Central memory CD8-positive, alpha-beta T cell (primary cell): ENCODE measurements around the gene PDPK1.

ENCODE experiments used
- ATAC-seq: fragments of 150-1000 bp; cut with Tn5 transposase; replicated peaks from 2 replicates; pipeline ENCODE4 v1.10.0; 2022; ENCODE audit warnings: mild to moderate bottlenecking, moderate FRiP score, moderate number of reproducible peaks; ENCODE audit not compliant: poor library complexity, severe bottlenecking; ENCODE audit errors: extremely low read depth
- DNase-seq, 2 donors: peaks; one replicate each; pipeline ENCODE4 v3.0.0; 2021; ENCODE audit warnings: low spot score in 2 of 2
- H3K27ac Mint-ChIP-seq: one replicate; pipeline ENCODE4 v1.8.0; 2022; ENCODE audit warnings: low read depth, mild to moderate bottlenecking, moderate library complexity, mixed read lengths
- H3K27me3 Mint-ChIP-seq: one replicate; pipeline ENCODE4 v1.8.0; 2022; ENCODE audit warnings: mixed read lengths
- H3K36me3 Mint-ChIP-seq: one replicate; pipeline ENCODE4 v1.8.0; 2022; ENCODE audit warnings: mild to moderate bottlenecking, moderate library complexity, mixed read lengths; ENCODE audit not compliant: insufficient read depth
- H3K4me1 Mint-ChIP-seq: one replicate; pipeline ENCODE4 v1.8.0; 2022; ENCODE audit warnings: mixed read lengths
- H3K4me3 Mint-ChIP-seq: one replicate; pipeline ENCODE4 v1.8.0; 2022; ENCODE audit warnings: mild to moderate bottlenecking, moderate library complexity, mixed read lengths
- H3K9me3 Mint-ChIP-seq: one replicate; pipeline ENCODE4 v1.8.0; 2022; ENCODE audit warnings: mixed read lengths

PDPK1 gene

GRCh38 chr16:2499454-2499853, 38.4 kb upstream of the PDPK1 start:
- no peak for ATAC-seq
- no peak for DNase-seq
- H3K9me3 Mint-ChIP-seq = no peaks in the 10 kb centered on the region
- H3K27ac Mint-ChIP-seq = no peak overlapping the region
- no peak overlapping the region for H3K4me3 Mint-ChIP-seq
- H3K27me3 Mint-ChIP-seq = no peaks in the 10 kb centered on the region
- no peaks in the 10 kb centered on the region for H3K4me1 Mint-ChIP-seq
- H3K36me3 Mint-ChIP-seq = peaks cover 4% of the 10 kb centered on the region

- H3K4me3 Mint-ChIP-seq = no peak overlapping the region
- H3K27me3 Mint-ChIP-seq = no peaks in the 10 kb centered on the region
- DNase-seq (no peak), ATAC-seq (no peak)
- H3K36me3 Mint-ChIP-seq = peaks cover 4% of the 10 kb centered on the region
- no peak overlapping the region for H3K27ac Mint-ChIP-seq
- no peaks in the 10 kb centered on the region for H3K9me3 Mint-ChIP-seq
- H3K4me1 Mint-ChIP-seq = no peaks in the 10 kb centered on the region
Measured at GRCh38 chr16:2499890-2500429, 37.9 kb upstream of the PDPK1 start.

GRCh38 chr16:2500430-2500917, 37.3 kb upstream of the PDPK1 start:
- no peak overlapping the region for H3K27ac Mint-ChIP-seq
- no peaks in the 10 kb centered on the region for H3K9me3 Mint-ChIP-seq
- ATAC-seq (no peak), DNase-seq (no peak)
- no peak overlapping the region for H3K4me3 Mint-ChIP-seq
- peaks cover 4% of the 10 kb centered on the region for H3K36me3 Mint-ChIP-seq
- H3K4me1 Mint-ChIP-seq = no peaks in the 10 kb centered on the region
- no peaks in the 10 kb centered on the region for H3K27me3 Mint-ChIP-seq

GRCh38 chr16:2500918-2501750, 36.7 kb upstream of the PDPK1 start:
- H3K4me3 Mint-ChIP-seq = no peak overlapping the region
- no peak overlapping the region for H3K27ac Mint-ChIP-seq
- DNase-seq (peak; percentile 72 to 82), ATAC-seq (peak; percentile 93)
- H3K4me1 Mint-ChIP-seq = no peaks in the 10 kb centered on the region
- H3K36me3 Mint-ChIP-seq = peaks cover 4% of the 10 kb centered on the region
- no peaks in the 10 kb centered on the region for H3K9me3 Mint-ChIP-seq
- H3K27me3 Mint-ChIP-seq = no peaks in the 10 kb centered on the region

- H3K27ac Mint-ChIP-seq = no peak overlapping the region
- no peaks in the 10 kb centered on the region for H3K27me3 Mint-ChIP-seq
- no peak overlapping the region for H3K4me3 Mint-ChIP-seq
- H3K9me3 Mint-ChIP-seq = no peaks in the 10 kb centered on the region
- H3K4me1 Mint-ChIP-seq = no peaks in the 10 kb centered on the region
- ATAC-seq (no peak), DNase-seq (no peak)
- H3K36me3 Mint-ChIP-seq = peaks cover 4% of the 10 kb centered on the region
Measured at GRCh38 chr16:2501946-2502895, 35.6 kb upstream of the PDPK1 start.

GRCh38 chr16:2505695-2506094, 32.1 kb upstream of the PDPK1 start:
- Mint-ChIP-seq H3K36me3 (peaks cover 3% of the 10 kb centered on the region), H3K27me3 (no peaks in the 10 kb centered on the region), H3K4me1 (no peaks in the 10 kb centered on the region), H3K9me3 (no peaks in the 10 kb centered on the region), H3K4me3 (no peak overlapping the region), H3K27ac (no peak overlapping the region)
- ATAC-seq (no peak), DNase-seq (no peak)

GRCh38 chr16:2507052-2507659, 30.7 kb upstream of the PDPK1 start:
- Mint-ChIP-seq H3K27me3 (no peaks in the 10 kb centered on the region), H3K4me3 (no peak overlapping the region), H3K36me3 (no peaks in the 10 kb centered on the region), H3K27ac (no peak overlapping the region), H3K9me3 (no peaks in the 10 kb centered on the region), H3K4me1 (peaks cover 4% of the 10 kb centered on the region)
- DNase-seq = no peak
- peak; percentile 40 for ATAC-seq

GRCh38 chr16:2507665-2508064, 30.2 kb upstream of the PDPK1 start:
- H3K9me3 Mint-ChIP-seq = no peaks in the 10 kb centered on the region
- H3K36me3 Mint-ChIP-seq = no peaks in the 10 kb centered on the region
- DNase-seq = no peak
- H3K27me3 Mint-ChIP-seq = no peaks in the 10 kb centered on the region
- no peak overlapping the region for H3K4me3 Mint-ChIP-seq
- H3K27ac Mint-ChIP-seq = no peak overlapping the region
- ATAC-seq = no peak
- peaks cover 9% of the 10 kb centered on the region for H3K4me1 Mint-ChIP-seq

GRCh38 chr16:2508722-2509400, 29.0 kb upstream of the PDPK1 start:
- no peaks in the 10 kb centered on the region for H3K9me3 Mint-ChIP-seq
- ATAC-seq = no peak
- H3K4me1 Mint-ChIP-seq = peaks cover 18% of the 10 kb centered on the region
- H3K27ac Mint-ChIP-seq = no peak overlapping the region
- H3K27me3 Mint-ChIP-seq = no peaks in the 10 kb centered on the region
- DNase-seq = no peak
- H3K4me3 Mint-ChIP-seq = no peak overlapping the region
- peaks cover 7% of the 10 kb centered on the region for H3K36me3 Mint-ChIP-seq

GRCh38 chr16:2511128-2511800, 26.6 kb upstream of the PDPK1 start:
- Mint-ChIP-seq H3K4me1 (peaks cover 36% of the 10 kb centered on the region), H3K4me3 (no peak overlapping the region), H3K36me3 (peaks cover 19% of the 10 kb centered on the region), H3K27ac (no peak overlapping the region), H3K27me3 (no peaks in the 10 kb centered on the region), H3K9me3 (no peaks in the 10 kb centered on the region)
- no peak for DNase-seq
- ATAC-seq = no peak

GRCh38 chr16:2511996-2512734, 25.7 kb upstream of the PDPK1 start:
- Mint-ChIP-seq H3K4me1 (peaks cover 45% of the 10 kb centered on the region), H3K9me3 (no peaks in the 10 kb centered on the region), H3K4me3 (peak overlapping the region; percentile 87), H3K27me3 (no peaks in the 10 kb centered on the region), H3K27ac (peak overlapping the region; percentile 96), H3K36me3 (peaks cover 22% of the 10 kb centered on the region)
- no peak for DNase-seq
- ATAC-seq = no peak
